ENCODE results near the gene C9orf152. TPM values are rescaled to one million over a fixed set of nuclear protein-coding genes. Genes with fewer than 3 reads are reported as not detected.

The C9orf152 gene
- total and polyA plus RNA-seq, 9 of the 15 experiments (the other 6 are each of a cell fraction or from before 2014, with no cell fraction given), result not detected

GRCh38 chr9:110160685-110161084, 47.3 kb downstream of the C9orf152 start:
- no TSS peak for BruUV-seq (replicated peaks)
- Histone ChIP-seq H3K4me2 (ENCODE audit: insufficient read depth, low read length) (no peak overlapping the region), H3K4me3 (no peak overlapping the region), H3K36me3 (ENCODE audit: control insufficient read depth, insufficient read depth, low read length) (no peaks in the 10 kb centered on the region), H3K9ac (ENCODE audit: insufficient read depth in 1 of 2, low read depth in 2 of 2, low read length in 2 of 2) (no peak overlapping the region), H3K79me2 (ENCODE audit: control insufficient read depth, insufficient read depth, low read length) (no peaks in the 10 kb centered on the region), H3K4me1 (replicated peaks in 1 of 2; ENCODE audit: control insufficient read depth in 2 of 2, insufficient read depth in 2 of 2, low read length in 2 of 2) (no peaks in the 10 kb centered on the region), H2AFZ (ENCODE audit: low read depth, low read length) (no peak overlapping the region), H3K27me3 (ENCODE audit: control insufficient read depth in 2 of 2, insufficient read depth in 2 of 2, low read length in 2 of 2) (peaks cover 0 to 12% of the 10 kb centered on the region in 2 experiments; a peak in 1 of 5 replicates), H4K20me1 (replicated peaks; ENCODE audit: control insufficient read depth, insufficient read depth, low read length) (no peaks in the 10 kb centered on the region), H3K9me3 (replicated peaks; ENCODE audit: control insufficient read depth, insufficient read depth, low read depth, low read length) (no peaks in the 10 kb centered on the region), H3K27ac (ENCODE audit: extremely low read depth, low read depth, low read length) (no peak overlapping the region), H3K9me1 (ENCODE audit: control insufficient read depth, insufficient read depth, low read length) (no peaks in the 10 kb centered on the region)
- in situ Hi-C loops (cut with MboI) (loop anchor here (25.0 kb wide), 1 partner anchor 573 kb away; no protein-coding TSS in a partner anchor), intact Hi-C loops (cut with micrococcal nuclease) (no loop called here)
- no peak for FAIRE-seq
- WGBS (ENCODE audit: insufficient coverage, low coverage, missing lambda C conversion rate), result 2% methylated on average over 7 of the region's 7 CpGs
- TF ChIP-seq DNMT1 (IDR thresholded peaks at IDR 0.05), result no peak
- TF ChIP-seq, protein P1, sequence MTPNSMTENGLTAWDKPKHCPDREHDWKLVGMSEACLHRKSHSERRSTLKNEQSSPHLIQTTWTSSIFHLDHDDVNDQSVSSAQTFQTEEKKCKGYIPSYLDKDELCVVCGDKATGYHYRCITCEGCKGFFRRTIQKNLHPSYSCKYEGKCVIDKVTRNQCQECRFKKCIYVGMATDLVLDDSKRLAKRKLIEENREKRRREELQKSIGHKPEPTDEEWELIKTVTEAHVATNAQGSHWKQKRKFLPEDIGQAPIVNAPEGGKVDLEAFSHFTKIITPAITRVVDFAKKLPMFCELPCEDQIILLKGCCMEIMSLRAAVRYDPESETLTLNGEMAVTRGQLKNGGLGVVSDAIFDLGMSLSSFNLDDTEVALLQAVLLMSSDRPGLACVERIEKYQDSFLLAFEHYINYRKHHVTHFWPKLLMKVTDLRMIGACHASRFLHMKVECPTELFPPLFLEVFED (CRISPR knock-in tag; conservative IDR thresholded peaks at IDR 0.05), result no peak
- no peak for TF ChIP-seq NELFE (IDR thresholded peaks at IDR 0.05; ENCODE audit: insufficient read depth, insufficient read length)
- TF ChIP-seq HMG20B (CRISPR knock-in tag; IDR thresholded peaks at IDR 0.05), result no peak
- TF ChIP-seq ZNF174 (CRISPR knock-in tag; IDR thresholded peaks at IDR 0.05), result no peak
- TF ChIP-seq SMAD1 (IDR thresholded peaks at IDR 0.05; ENCODE audit: low read depth, low read length, partially characterized antibody), result no peak
- TF ChIP-seq SREBF1 (IDR thresholded peaks at IDR 0.05; ENCODE audit: borderline replicate concordance, low read depth, low read length), result no peak
- no peak for TF ChIP-seq NCOA6 (IDR thresholded peaks at IDR 0.05)
- no peak for TF ChIP-seq EP400 (IDR thresholded peaks at IDR 0.05)
- no peak for ATAC-seq
- ChIA-PET CTCF (ENCODE audit: low intra/inter-chr PET ratio) (no interaction called here), POLR2A (interaction anchor here (0.9 kb wide), 1 partner anchor 12 kb away, joined by 3 read pairs; no protein-coding TSS in a partner anchor)
- no peak for DNase-seq (ENCODE audit: extremely low read depth in 1 of 4, low spot score in 3 of 4)

All from K562 (cell line).